Endothelial cell (in vitro differentiated cells): ENCODE results near the gene GRIN2A. TPM values are rescaled to one million over a fixed set of nuclear protein-coding genes. Genes with fewer than 3 reads are reported as not detected.

Experiments
- DNase-seq: peaks from one replicate; pipeline ENCODE4 v3.0.0; 2021; ENCODE audit warnings: low spot score
- H3K27ac Mint-ChIP-seq: one replicate; pipeline ENCODE4 v1.8.0; 2021; ENCODE audit warnings: mixed read lengths, inconsistent platforms; ENCODE audit not compliant: unreplicated experiment
- H3K27me3 Mint-ChIP-seq: one replicate; pipeline ENCODE4 v1.8.0; 2021; ENCODE audit warnings: mild to moderate bottlenecking, moderate library complexity, mixed read lengths, inconsistent platforms; ENCODE audit not compliant: unreplicated experiment
- H3K36me3 Mint-ChIP-seq: one replicate; pipeline ENCODE4 v1.8.0; 2021; ENCODE audit warnings: mild to moderate bottlenecking, low read depth, mixed read lengths, inconsistent platforms; ENCODE audit not compliant: unreplicated experiment
- H3K4me1 Mint-ChIP-seq: one replicate; pipeline ENCODE4 v1.8.0; 2021; ENCODE audit warnings: mild to moderate bottlenecking, mixed read lengths, inconsistent platforms; ENCODE audit not compliant: unreplicated experiment
- H3K4me3 Mint-ChIP-seq: one replicate; pipeline ENCODE4 v1.8.0; 2021; ENCODE audit warnings: mild to moderate bottlenecking, mixed read lengths, inconsistent platforms; ENCODE audit not compliant: unreplicated experiment
- H3K9me3 Mint-ChIP-seq: one replicate; pipeline ENCODE4 v1.8.0; 2021; ENCODE audit warnings: mixed read lengths, inconsistent platforms; ENCODE audit not compliant: unreplicated experiment
- total RNA-seq: library from RNA; stranded (reverse); fragmentation: NEBNext Ultra II Directional; extraction: Animal tissue kit (Norgen Biotek cat#: 25700); gene quantifications from one replicate; pipeline ENCODE4 v1.2.1, GENCODE V29; 2021; ENCODE audit not compliant: unreplicated experiment
- TF ChIP-seq, protein P1 (sequence below): fragments of 200-600 bp; sonication (generic); IDR thresholded peaks from one replicate; pipeline ENCODE4 v1.5.0; 2021; ENCODE audit warnings: antibody characterized with exemption; ENCODE audit not compliant: unreplicated experiment

The GRIN2A gene
- total RNA-seq, 1 donor from 2014 or later: 0.03 TPM

DNA sequence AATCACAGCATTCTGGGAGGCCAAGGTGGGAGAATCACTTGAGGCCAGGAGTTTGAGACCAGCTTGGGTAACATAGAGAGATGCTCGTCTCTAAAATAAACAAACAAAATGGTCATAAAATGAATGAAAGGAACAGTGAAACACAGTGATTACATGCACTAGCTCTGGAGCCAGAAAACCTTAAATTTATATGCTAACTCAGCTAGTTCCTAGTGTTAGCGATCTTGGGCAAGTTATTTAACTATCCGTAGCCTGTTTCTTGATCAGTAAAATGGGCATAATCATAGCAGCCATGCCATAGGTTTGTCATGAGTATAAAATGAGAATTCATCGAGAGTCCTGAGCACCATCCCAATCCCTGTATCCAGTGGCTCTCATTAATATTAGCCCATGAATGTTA is 271.0 kb downstream of the GRIN2A start:
- Mint-ChIP-seq H3K27me3 (peaks cover 2% of the 10 kb centered on the region), H3K27ac (no peak overlapping the region), H3K9me3 (no peaks in the 10 kb centered on the region), H3K4me3 (no peak overlapping the region), H3K36me3 (no peaks in the 10 kb centered on the region), H3K4me1 (peaks cover 3% of the 10 kb centered on the region)
- TF ChIP-seq, protein P1, sequence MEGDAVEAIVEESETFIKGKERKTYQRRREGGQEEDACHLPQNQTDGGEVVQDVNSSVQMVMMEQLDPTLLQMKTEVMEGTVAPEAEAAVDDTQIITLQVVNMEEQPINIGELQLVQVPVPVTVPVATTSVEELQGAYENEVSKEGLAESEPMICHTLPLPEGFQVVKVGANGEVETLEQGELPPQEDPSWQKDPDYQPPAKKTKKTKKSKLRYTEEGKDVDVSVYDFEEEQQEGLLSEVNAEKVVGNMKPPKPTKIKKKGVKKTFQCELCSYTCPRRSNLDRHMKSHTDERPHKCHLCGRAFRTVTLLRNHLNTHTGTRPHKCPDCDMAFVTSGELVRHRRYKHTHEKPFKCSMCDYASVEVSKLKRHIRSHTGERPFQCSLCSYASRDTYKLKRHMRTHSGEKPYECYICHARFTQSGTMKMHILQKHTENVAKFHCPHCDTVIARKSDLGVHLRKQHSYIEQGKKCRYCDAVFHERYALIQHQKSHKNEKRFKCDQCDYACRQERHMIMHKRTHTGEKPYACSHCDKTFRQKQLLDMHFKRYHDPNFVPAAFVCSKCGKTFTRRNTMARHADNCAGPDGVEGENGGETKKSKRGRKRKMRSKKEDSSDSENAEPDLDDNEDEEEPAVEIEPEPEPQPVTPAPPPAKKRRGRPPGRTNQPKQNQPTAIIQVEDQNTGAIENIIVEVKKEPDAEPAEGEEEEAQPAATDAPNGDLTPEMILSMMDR: no peak
- no peak for DNase-seq

DNA sequence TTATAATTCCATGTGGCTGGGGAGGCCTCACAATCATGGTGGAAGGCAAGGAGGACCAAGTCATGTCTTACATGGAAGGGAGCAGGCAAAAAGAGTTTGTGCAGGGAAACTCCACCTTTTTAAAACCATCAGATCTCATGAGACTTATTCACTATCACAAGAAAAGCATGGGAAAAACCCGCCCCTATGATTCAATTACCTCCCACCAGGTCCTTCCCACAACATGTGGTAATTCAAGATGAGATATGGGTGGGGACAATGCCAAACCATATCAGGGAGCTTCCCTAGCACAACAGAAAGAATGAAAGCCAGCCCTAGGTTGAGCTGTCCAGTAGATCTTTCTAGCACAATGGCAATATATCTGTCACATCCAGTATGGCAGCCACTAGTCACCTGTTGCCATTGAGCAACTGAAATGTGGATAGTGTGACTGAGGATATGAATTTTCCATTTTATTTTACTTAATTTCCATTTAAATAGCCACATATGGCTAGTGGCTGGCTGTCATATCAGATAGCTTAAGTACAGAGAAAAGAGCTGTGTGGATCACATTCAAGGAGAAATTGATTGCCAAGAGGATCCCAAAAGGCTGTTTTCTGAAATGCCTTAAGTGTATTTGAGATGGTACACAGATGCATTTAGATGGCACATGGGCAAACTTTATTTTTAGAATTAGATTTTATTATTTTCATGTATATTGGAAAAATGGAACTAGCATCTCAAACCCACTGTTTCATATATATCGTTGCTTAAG is 273.0 kb downstream of the GRIN2A start:
- TF ChIP-seq, protein P1: no peak
- Mint-ChIP-seq H3K4me3 (no peak overlapping the region), H3K4me1 (peaks cover 3% of the 10 kb centered on the region), H3K9me3 (no peaks in the 10 kb centered on the region), H3K36me3 (no peaks in the 10 kb centered on the region), H3K27me3 (peaks cover 2% of the 10 kb centered on the region), H3K27ac (no peak overlapping the region)
- no peak for DNase-seq

- no peak for DNase-seq
- peaks cover 2% of the 10 kb centered on the region for H3K27me3 Mint-ChIP-seq
- H3K27ac Mint-ChIP-seq: no peak overlapping the region
- H3K9me3 Mint-ChIP-seq: no peaks in the 10 kb centered on the region
- no peaks in the 10 kb centered on the region for H3K36me3 Mint-ChIP-seq
- no peak overlapping the region for H3K4me3 Mint-ChIP-seq
- peaks cover 3% of the 10 kb centered on the region for H3K4me1 Mint-ChIP-seq
- TF ChIP-seq, protein P1: no peak
Observed at GRCh38 chr16:9908613-9909012, 273.6 kb downstream of the GRIN2A start.

DNA sequence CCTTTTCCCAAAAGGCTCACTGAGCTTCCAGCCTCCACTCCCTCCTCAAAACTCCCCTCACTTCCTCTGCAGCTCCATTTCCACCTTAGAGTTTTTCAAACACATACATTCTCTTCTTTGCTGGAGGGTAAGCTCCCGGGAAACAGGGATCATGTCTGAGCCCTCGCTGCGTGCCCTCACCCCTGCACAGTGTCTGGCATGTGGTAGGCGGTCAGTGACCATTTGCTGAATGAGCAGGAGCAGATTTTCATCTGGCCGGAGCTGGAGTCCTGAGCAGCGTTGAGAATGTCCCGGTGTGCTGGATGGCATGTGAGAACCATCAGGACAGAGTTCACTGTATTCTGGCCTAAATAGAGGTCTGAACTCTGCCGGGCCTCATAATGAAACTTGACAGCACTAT is 274.5 kb downstream of the GRIN2A start:
- H3K27ac Mint-ChIP-seq: no peak overlapping the region
- H3K9me3 Mint-ChIP-seq: no peaks in the 10 kb centered on the region
- no peak for DNase-seq
- peaks cover 4% of the 10 kb centered on the region for H3K27me3 Mint-ChIP-seq
- TF ChIP-seq, protein P1: no peak
- no peak overlapping the region for H3K4me3 Mint-ChIP-seq
- no peaks in the 10 kb centered on the region for H3K36me3 Mint-ChIP-seq
- peaks cover 3% of the 10 kb centered on the region for H3K4me1 Mint-ChIP-seq

- Mint-ChIP-seq H3K27ac (no peak overlapping the region), H3K4me1 (peaks cover 3% of the 10 kb centered on the region), H3K4me3 (no peak overlapping the region), H3K9me3 (no peaks in the 10 kb centered on the region), H3K27me3 (peaks cover 4% of the 10 kb centered on the region), H3K36me3 (no peaks in the 10 kb centered on the region)
- DNase-seq: no peak
- TF ChIP-seq, protein P1: no peak
Observed at GRCh38 chr16:9906218-9906617, 276.0 kb downstream of the GRIN2A start.
